ENCODE data around the gene RGPD5. TPM values are rescaled to one million over a fixed set of nuclear protein-coding genes. Genes with fewer than 3 reads are reported as not detected.
"Not testable (repeated sequence)": the region's sequence is repeated elsewhere in the genome, so short reads cannot be mapped to it uniquely, and the experiment has no call there.

RGPD5 gene
- total RNA-seq (ENCODE audit: unreplicated experiment), result 48.9 TPM
- long read RNA-seq, result 0 reads

GRCh38 chr2:109794074-109794737 lies at the start of gene RGPD5:
RGPD5 (plus strand) TSS chr2:109794305; CDS start chr2:109794466, 161 bp downstream.
- not testable (repeated sequence) for H3K27me3 Mint-ChIP-seq (ENCODE audit: unreplicated experiment); H3K9me3 Mint-ChIP-seq (ENCODE audit: unreplicated experiment); H3K36me3 Mint-ChIP-seq (ENCODE audit: low read depth, unreplicated experiment); DNase-seq (ENCODE audit: low spot score); H3K4me1 Mint-ChIP-seq (ENCODE audit: unreplicated experiment); H3K27ac Mint-ChIP-seq (ENCODE audit: unreplicated experiment); H3K4me3 Mint-ChIP-seq (ENCODE audit: unreplicated experiment)

DNA sequence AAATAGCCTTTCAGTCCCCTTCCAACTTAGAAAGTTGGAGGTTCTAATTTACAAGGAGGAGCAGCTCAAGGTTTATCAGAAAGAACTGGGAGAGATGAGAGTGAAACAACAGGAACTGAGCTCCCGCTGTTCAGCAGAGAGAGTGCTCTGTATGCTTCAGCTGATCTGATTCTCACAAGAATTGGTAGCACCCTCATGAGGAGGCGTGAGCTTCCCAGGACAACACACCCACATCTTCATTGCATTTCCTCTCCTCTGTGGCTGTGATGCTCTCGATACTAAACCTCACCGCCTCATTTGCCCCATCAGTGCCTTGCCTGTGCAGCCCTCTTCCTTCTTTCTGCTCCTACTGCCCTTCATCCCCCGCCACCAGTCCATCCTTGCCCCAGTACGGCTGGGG lies 42.5 kb upstream of the RGPD5 start:
- H3K36me3 Mint-ChIP-seq (ENCODE audit: low read depth, unreplicated experiment); H3K27me3 Mint-ChIP-seq (ENCODE audit: unreplicated experiment); DNase-seq (ENCODE audit: low spot score); H3K9me3 Mint-ChIP-seq (ENCODE audit: unreplicated experiment); H3K27ac Mint-ChIP-seq (ENCODE audit: unreplicated experiment); H3K4me1 Mint-ChIP-seq (ENCODE audit: unreplicated experiment); H3K4me3 Mint-ChIP-seq (ENCODE audit: unreplicated experiment): not testable (repeated sequence)

DNA sequence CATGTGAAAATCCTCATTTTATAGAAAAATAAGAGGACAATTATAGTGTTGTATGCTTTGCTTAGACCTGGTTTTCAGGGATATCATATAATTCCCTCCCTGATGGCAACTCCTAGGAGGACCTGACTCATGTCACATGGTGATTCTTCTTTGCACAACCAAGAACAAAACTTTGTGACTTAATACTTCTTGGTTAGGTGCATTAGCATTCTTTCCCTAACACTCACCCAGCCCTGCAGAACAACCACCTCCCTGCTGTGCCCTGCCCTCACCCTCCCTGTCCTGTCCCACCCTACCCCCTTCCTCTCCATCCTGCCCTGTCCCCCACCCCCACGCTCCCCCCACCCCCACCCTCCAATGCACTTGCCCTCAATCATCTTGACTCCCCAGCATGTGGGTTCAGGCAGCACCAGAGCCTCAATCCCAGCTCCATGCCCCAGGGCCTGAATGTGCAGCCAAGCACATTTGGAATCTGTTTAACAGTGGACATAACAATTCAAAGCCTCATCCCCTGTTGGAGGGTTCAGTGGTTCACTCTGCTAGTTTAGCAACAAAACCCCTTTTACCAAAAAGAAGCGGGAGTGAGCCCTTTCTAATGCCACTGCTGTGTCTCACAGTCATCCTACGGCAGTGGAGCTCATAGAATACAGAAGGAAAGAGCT lies 36.8 kb upstream of the RGPD5 start:
- not testable (repeated sequence) for DNase-seq (ENCODE audit: low spot score); H3K27ac Mint-ChIP-seq (ENCODE audit: unreplicated experiment); H3K4me1 Mint-ChIP-seq (ENCODE audit: unreplicated experiment); H3K9me3 Mint-ChIP-seq (ENCODE audit: unreplicated experiment); H3K27me3 Mint-ChIP-seq (ENCODE audit: unreplicated experiment); H3K4me3 Mint-ChIP-seq (ENCODE audit: unreplicated experiment); H3K36me3 Mint-ChIP-seq (ENCODE audit: low read depth, unreplicated experiment)

DNA sequence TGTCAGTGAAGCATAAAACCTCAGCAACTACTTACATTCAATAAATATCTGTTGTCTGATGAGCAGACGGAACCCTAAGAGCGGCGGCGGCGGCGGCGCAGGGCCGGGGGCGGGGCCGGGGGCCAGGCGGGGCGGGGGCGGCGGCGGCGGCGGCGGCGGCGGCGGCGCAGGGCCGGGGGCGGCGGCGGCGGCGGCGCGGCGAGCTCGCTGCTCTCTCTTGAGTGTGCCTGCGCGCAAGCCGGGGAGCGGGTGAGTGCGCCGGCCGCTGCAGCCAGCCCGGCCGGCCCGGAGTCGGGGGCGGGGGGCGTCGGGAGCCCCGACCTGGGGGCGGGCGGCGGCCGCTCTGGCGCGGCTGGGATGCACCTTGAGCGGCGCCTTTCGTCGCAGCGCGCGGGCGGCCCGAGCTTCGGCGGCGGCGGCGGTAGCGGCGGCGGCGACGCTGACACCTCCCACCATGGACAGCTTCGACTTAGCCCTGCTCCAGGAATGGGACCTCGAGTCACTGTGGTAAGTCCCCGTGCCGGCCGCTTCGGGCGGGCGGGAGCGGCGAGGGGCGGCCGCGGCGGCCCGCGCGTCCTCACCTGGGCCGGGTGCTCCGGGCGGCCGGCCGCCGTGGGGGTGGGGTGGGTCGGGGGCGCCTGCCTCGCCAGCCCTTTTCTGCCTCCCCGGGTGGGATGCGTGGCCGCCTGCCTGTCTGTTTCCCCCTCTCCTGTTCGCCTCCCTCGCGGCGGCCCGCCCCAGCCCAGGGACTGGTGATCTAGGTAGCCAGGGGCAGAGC lies 33.7 kb upstream of the RGPD5 start:
- H3K36me3 Mint-ChIP-seq (ENCODE audit: low read depth, unreplicated experiment); H3K27ac Mint-ChIP-seq (ENCODE audit: unreplicated experiment); H3K4me3 Mint-ChIP-seq (ENCODE audit: unreplicated experiment); DNase-seq (ENCODE audit: low spot score); H3K9me3 Mint-ChIP-seq (ENCODE audit: unreplicated experiment); H3K27me3 Mint-ChIP-seq (ENCODE audit: unreplicated experiment); H3K4me1 Mint-ChIP-seq (ENCODE audit: unreplicated experiment): not testable (repeated sequence)

DNA sequence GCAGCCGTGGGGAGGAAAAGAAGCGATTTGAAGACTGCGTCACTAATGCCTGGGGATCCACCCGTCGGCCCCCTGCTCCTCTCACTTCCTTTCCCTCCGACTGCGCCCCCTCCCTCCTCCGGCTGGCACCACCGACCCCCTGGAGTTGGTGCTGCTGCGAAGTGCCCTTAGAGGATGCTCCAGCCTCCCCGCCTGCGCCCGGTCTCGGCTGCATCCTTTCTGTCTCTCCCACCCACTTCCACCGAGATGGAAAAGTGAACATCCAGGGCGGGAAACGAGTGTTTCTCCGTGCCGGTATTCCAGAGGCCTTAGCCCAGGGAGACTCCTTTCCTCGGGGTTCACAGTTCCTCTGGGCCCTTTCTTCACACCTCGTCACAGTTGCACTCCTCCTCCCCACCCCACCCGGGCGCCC lies 33.1 kb upstream of the RGPD5 start:
- H3K9me3 Mint-ChIP-seq (ENCODE audit: unreplicated experiment); H3K36me3 Mint-ChIP-seq (ENCODE audit: low read depth, unreplicated experiment); H3K27me3 Mint-ChIP-seq (ENCODE audit: unreplicated experiment); H3K27ac Mint-ChIP-seq (ENCODE audit: unreplicated experiment); DNase-seq (ENCODE audit: low spot score); H3K4me3 Mint-ChIP-seq (ENCODE audit: unreplicated experiment); H3K4me1 Mint-ChIP-seq (ENCODE audit: unreplicated experiment): not testable (repeated sequence)

- not testable (repeated sequence) for H3K4me1 Mint-ChIP-seq (ENCODE audit: unreplicated experiment); H3K27me3 Mint-ChIP-seq (ENCODE audit: unreplicated experiment); H3K9me3 Mint-ChIP-seq (ENCODE audit: unreplicated experiment); DNase-seq (ENCODE audit: low spot score); H3K36me3 Mint-ChIP-seq (ENCODE audit: low read depth, unreplicated experiment); H3K4me3 Mint-ChIP-seq (ENCODE audit: unreplicated experiment); H3K27ac Mint-ChIP-seq (ENCODE audit: unreplicated experiment)
Measured at GRCh38 chr2:109761976-109762375, 32.1 kb upstream of the RGPD5 start.

DNA sequence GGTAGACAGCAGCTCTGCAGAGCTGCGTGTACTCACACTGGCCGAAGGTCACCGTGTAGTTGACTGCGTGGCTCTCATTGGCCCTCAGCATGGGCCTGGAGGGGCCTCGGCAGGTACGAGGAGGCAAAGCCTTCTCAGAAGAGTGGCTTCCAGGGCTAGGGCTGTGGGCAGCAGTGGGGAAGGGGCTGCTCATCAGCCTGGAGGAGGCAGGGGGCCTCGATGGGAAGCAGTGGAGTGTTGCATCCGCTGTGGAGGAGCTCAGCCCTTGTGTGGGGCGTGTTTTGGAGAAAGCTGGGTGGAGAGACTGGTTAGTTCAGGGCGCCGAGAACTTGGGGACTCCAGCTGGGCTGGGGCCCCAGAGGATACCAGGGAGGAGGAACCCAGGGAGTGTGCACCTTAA lies 28.0 kb upstream of the RGPD5 start:
- not testable (repeated sequence) for H3K36me3 Mint-ChIP-seq (ENCODE audit: low read depth, unreplicated experiment); H3K4me1 Mint-ChIP-seq (ENCODE audit: unreplicated experiment); H3K27me3 Mint-ChIP-seq (ENCODE audit: unreplicated experiment); DNase-seq (ENCODE audit: low spot score); H3K27ac Mint-ChIP-seq (ENCODE audit: unreplicated experiment); H3K9me3 Mint-ChIP-seq (ENCODE audit: unreplicated experiment); H3K4me3 Mint-ChIP-seq (ENCODE audit: unreplicated experiment)

- not testable (repeated sequence) for H3K9me3 Mint-ChIP-seq (ENCODE audit: unreplicated experiment); H3K27ac Mint-ChIP-seq (ENCODE audit: unreplicated experiment); DNase-seq (ENCODE audit: low spot score); H3K36me3 Mint-ChIP-seq (ENCODE audit: low read depth, unreplicated experiment); H3K4me1 Mint-ChIP-seq (ENCODE audit: unreplicated experiment); H3K4me3 Mint-ChIP-seq (ENCODE audit: unreplicated experiment); H3K27me3 Mint-ChIP-seq (ENCODE audit: unreplicated experiment)
Measured at GRCh38 chr2:109766886-109767578, 27.1 kb upstream of the RGPD5 start.

DNA sequence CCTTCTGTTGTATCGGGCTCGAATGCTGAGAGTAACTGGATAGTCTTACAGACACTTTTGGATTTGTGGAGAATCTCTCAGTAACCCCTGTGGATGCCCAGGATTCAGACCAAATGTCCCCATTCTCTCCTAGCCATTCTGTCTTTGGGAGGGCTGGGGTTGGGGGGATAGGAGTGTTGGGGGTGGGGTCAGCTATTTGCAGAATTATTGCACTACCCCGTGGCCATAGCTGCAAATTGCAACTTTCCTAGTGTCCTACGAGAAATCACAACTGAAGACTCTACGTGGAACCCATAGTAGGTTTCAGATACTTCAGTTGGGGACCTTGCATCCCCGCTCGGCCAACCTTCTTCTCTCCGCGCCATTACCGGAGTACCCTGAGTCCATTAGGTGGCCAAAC lies 25.2 kb upstream of the RGPD5 start:
- not testable (repeated sequence) for H3K27ac Mint-ChIP-seq (ENCODE audit: unreplicated experiment); H3K9me3 Mint-ChIP-seq (ENCODE audit: unreplicated experiment); H3K4me3 Mint-ChIP-seq (ENCODE audit: unreplicated experiment); H3K27me3 Mint-ChIP-seq (ENCODE audit: unreplicated experiment); H3K36me3 Mint-ChIP-seq (ENCODE audit: low read depth, unreplicated experiment); DNase-seq (ENCODE audit: low spot score); H3K4me1 Mint-ChIP-seq (ENCODE audit: unreplicated experiment)

DNA sequence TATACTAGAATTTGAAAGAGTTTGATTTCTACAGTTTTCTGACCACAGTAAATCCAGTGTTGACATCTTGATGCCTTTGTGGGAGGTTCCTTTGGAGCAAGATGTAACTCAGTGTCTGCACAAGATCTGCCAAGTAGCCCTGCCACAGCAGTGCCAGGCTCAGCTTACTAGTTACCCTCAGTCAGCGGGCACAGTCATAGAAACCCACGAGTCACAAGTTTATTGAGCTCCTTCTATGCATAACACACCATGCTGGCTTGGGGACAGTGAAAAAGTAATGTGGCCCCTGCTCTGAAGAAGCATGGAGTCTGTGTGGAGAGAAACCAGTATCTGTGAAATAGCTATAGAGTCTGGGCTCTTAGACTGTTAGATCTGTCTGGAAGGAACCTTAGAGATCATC lies 15.0 kb upstream of the RGPD5 start:
- H3K27ac Mint-ChIP-seq (ENCODE audit: unreplicated experiment); H3K9me3 Mint-ChIP-seq (ENCODE audit: unreplicated experiment); H3K4me1 Mint-ChIP-seq (ENCODE audit: unreplicated experiment); DNase-seq (ENCODE audit: low spot score); H3K36me3 Mint-ChIP-seq (ENCODE audit: low read depth, unreplicated experiment); H3K27me3 Mint-ChIP-seq (ENCODE audit: unreplicated experiment); H3K4me3 Mint-ChIP-seq (ENCODE audit: unreplicated experiment): not testable (repeated sequence)

- H3K27ac Mint-ChIP-seq (ENCODE audit: unreplicated experiment); DNase-seq (ENCODE audit: low spot score); H3K36me3 Mint-ChIP-seq (ENCODE audit: low read depth, unreplicated experiment): not testable (repeated sequence)
Measured at GRCh38 chr2:109781147-109781816, 12.8 kb upstream of the RGPD5 start.

More at GRCh38 chr2:109781147-109781816, 12.8 kb upstream of the RGPD5 start:
- not testable (repeated sequence) for H3K4me3 Mint-ChIP-seq (ENCODE audit: unreplicated experiment); H3K9me3 Mint-ChIP-seq (ENCODE audit: unreplicated experiment); H3K4me1 Mint-ChIP-seq (ENCODE audit: unreplicated experiment); H3K27me3 Mint-ChIP-seq (ENCODE audit: unreplicated experiment)

Data from endothelial cell (in vitro differentiated cells).